A549 (cell line): ENCODE results near the gene RXRG. TPM values are rescaled to one million over a fixed set of nuclear protein-coding genes. Genes with fewer than 3 reads are reported as not detected.

Experiments used
- ATAC-seq, 2 experiments: fragments of 200-7000 bp in 1 of 2; fragments of >200 bp in 1 of 2; cut with Nextera tagmentation in 1 of 2; cut with Tn5 transposase in 1 of 2; 3 replicates each; pipeline versions ENCODE4 v1.8.0 to v1.9.1; 2018 to 2020; ENCODE audit warnings: mild to moderate bottlenecking in 1 of 2, moderate library complexity in 1 of 2
- CTCF ChIA-PET: fragments of 300-600 bp; sonication (Branson Sonifier 250); formaldehyde crosslinking; extraction: SDS; loops from one replicate; lab custom pipeline; 2021; ENCODE audit warnings: antibody characterized with exemption, inconsistent platforms; lab: Yijun Ruan, JAX
- POLR2A ChIA-PET: fragments of 350-600 bp; formaldehyde crosslinking; extraction: SDS; loops from one replicate; lab custom pipeline; 2021; ENCODE audit warnings: antibody characterized with exemption, inconsistent platforms; lab: Yijun Ruan, JAX
- DNase-seq, 2 experiments: peaks; one replicate each; pipeline versions ENCODE4 v3.0.0 to v3.0.0-alpha.2; 2011 to 2016; ENCODE audit warnings: low read depth in 1 of 2, low spot score in 1 of 2
- FAIRE-seq: peaks from 2 replicates; lab custom pipeline; 2011; peaks lifted over from hg19 to GRCh38; lab: Jason Lieb, UNC
- H3K27ac ChIP-seq, 2 experiments: fragments of >200 bp; sonication (Bioruptor Twin); formaldehyde crosslinking; 3 replicates each; pipeline ENCODE4 v1.5.1; 2016 to 2017
- H3K4me1 ChIP-seq: fragments of >200 bp; sonication (Bioruptor Twin); formaldehyde crosslinking; 3 replicates; pipeline ENCODE4 v1.6.1; 2016
- H3K4me2 ChIP-seq: fragments of >200 bp; sonication (Bioruptor Twin); formaldehyde crosslinking; 3 replicates; pipeline ENCODE4 v1.6.1; 2016
- H3K4me3 ChIP-seq: fragments of >200 bp; sonication (Bioruptor Twin); formaldehyde crosslinking; 3 replicates; pipeline ENCODE4 v1.5.1; 2016
- H3K9me3 ChIP-seq: fragments of >200 bp; sonication (Bioruptor Twin); formaldehyde crosslinking; 3 replicates; pipeline ENCODE4 v1.6.1; 2016
- CHD2 ChIP-seq: fragments of 150-350 bp; IDR thresholded peaks from 2 replicates; pipeline ENCODE4 v1.6.1; 2014; ENCODE audit warnings: low read length; ENCODE audit not compliant: partially characterized antibody
- E2F6 ChIP-seq: IDR thresholded peaks from 2 replicates; pipeline ENCODE4 v1.6.1; 2012; ENCODE audit warnings: low read depth, borderline replicate concordance
- FOXS1 ChIP-seq: fragments of 250-450 bp; sonication (Bioruptor Pico); IDR thresholded peaks from 2 replicates; pipeline ENCODE4 v1.5.0; 2020; ENCODE audit warnings: mild to moderate bottlenecking, moderate library complexity
- HDAC2 ChIP-seq: fragments of 200-600 bp; sonication (generic); IDR thresholded peaks from 2 replicates; pipeline ENCODE4 v1.6.1; 2016
- MAX ChIP-seq: IDR thresholded peaks from 2 replicates; pipeline ENCODE4 v1.6.1; 2012
- NFE2L2 ChIP-seq: fragments of 150-350 bp; conservative IDR thresholded peaks from 2 replicates; pipeline ENCODE4 v1.6.1; 2014; ENCODE audit warnings: low read length
- NPAS2 ChIP-seq: fragments of 250-450 bp; sonication (Bioruptor Pico); IDR thresholded peaks from 2 replicates; pipeline ENCODE4 v1.8.0; 2022; ENCODE audit warnings: mild to moderate bottlenecking, moderate library complexity, borderline replicate concordance
- POLR2AphosphoS2 ChIP-seq: conservative IDR thresholded peaks from 2 replicates; pipeline ENCODE4 v1.6.1; 2012; ENCODE audit warnings: low read length, improper control_type of control experiment, inconsistent platforms
- RNF2 ChIP-seq: fragments of 200-600 bp; sonication (generic); IDR thresholded peaks from 2 replicates; pipeline ENCODE4 v1.6.1; 2016; ENCODE audit warnings: low read depth, mild to moderate bottlenecking, antibody characterized with exemption, moderate library complexity, borderline replicate concordance
- USF2 ChIP-seq: fragments of 450-650 bp; IDR thresholded peaks from 2 replicates; pipeline ENCODE4 v1.6.1; 2014; ENCODE audit warnings: antibody characterized with exemption
- ZNF302 ChIP-seq: fragments of 250-450 bp; sonication (Bioruptor Pico); IDR thresholded peaks from 2 replicates; pipeline ENCODE4 v1.9.0; 2021; ENCODE audit warnings: inconsistent platforms, mild to moderate bottlenecking, moderate library complexity
- WGBS: methylation state at CpG from one replicate; pipeline ENCODE4 v1.1.6; 2017; ENCODE audit errors: missing lambda C conversion rate; 5-methylcytosine and 5-hydroxymethylcytosine counted together
- polyA plus RNA-seq, 4 experiments: library from polyadenylated mRNA; depleted of rRNA in 3 of 4; stranded (reverse); fragments of >200 nt; fragmentation: RNase III in 1 of 4; extraction: RNeasy Plus Mini Kit Qiagen cat#74134 plus additional on column Dnase treatment in 1 of 4; gene quantifications; 2 replicates in 3 of 4; 3 replicates in 1 of 4; pipeline ENCODE4 v1.2.3, GENCODE V29; 2011 to 2017

RXRG gene
- polyA plus RNA-seq, 2 of the 4 experiments (the other 2 are of a cell fraction), result not detected

- TF ChIP-seq E2F6 (no peak), HDAC2 (no peak)
Measured at GRCh38 chr1:165352442-165353293, 92.3 kb downstream of the RXRG start (continued).

GRCh38 chr1:165351863-165352441, 93.0 kb downstream of the RXRG start:
- Histone ChIP-seq H3K4me2 (no peak overlapping the region), H3K4me3 (no peak overlapping the region), H3K9me3 (no peaks in the 10 kb centered on the region), H3K4me1 (peaks cover 3% of the 10 kb centered on the region; the same call in 1 of the 3 replicates), H3K27ac (no peak overlapping the region)
- DNase-seq, result no peak
- 24% methylated on average over 20 of the region's 20 CpGs for WGBS
- POLR2A ChIA-PET, result no interaction called here
- no peak for TF ChIP-seq POLR2AphosphoS2
- TF ChIP-seq ZNF302 (CRISPR knock-in tag), result no peak
- no peak for TF ChIP-seq NPAS2 (CRISPR knock-in tag)
- no peak for TF ChIP-seq RNF2
- TF ChIP-seq HDAC2, result no peak
- TF ChIP-seq USF2, result no peak
- TF ChIP-seq FOXS1 (CRISPR knock-in tag), result no peak
- TF ChIP-seq NFE2L2, result no peak
- no peak for TF ChIP-seq CHD2
- no peak for TF ChIP-seq MAX
- no peak for ATAC-seq
- CTCF ChIA-PET, result interaction anchor here (5.6 kb wide), 1 partner anchor 16 kb away, joined by 39 read pairs; no protein-coding TSS in a partner anchor
- no peak for FAIRE-seq

Other genes with a start within 250 kb of the RXRG start
- gene LMX1A, start 88.4 kb downstream of the RXRG start, polyA plus RNA-seq (2011; rRNA removed), result not detected in 2 replicates
- gene LMX1A, start 88.4 kb downstream of the RXRG start, polyA plus RNA-seq (2017; fragmentation: RNase III; extraction: RNeasy Plus Mini Kit Qiagen cat#74134 plus additional on column Dnase treatment), result not detected in 3 replicates
- not detected in 2 replicates for gene LRRC52, start 98.9 kb upstream of the RXRG start, polyA plus RNA-seq (2011; rRNA removed)
- gene LRRC52, start 98.9 kb upstream of the RXRG start, polyA plus RNA-seq (2017; fragmentation: RNase III; extraction: RNeasy Plus Mini Kit Qiagen cat#74134 plus additional on column Dnase treatment), result not detected in 3 replicates
- gene MGST3, start 186.1 kb upstream of the RXRG start, polyA plus RNA-seq (2011; rRNA removed), result 216 and 245 TPM in 2 replicates
- gene MGST3, start 186.1 kb upstream of the RXRG start, polyA plus RNA-seq (2017; fragmentation: RNase III; extraction: RNeasy Plus Mini Kit Qiagen cat#74134 plus additional on column Dnase treatment), result 208 to 225 TPM (median 217 TPM) in 3 replicates